CD4-positive, alpha-beta T cell treated with Interleukin-1 beta for 1 hour (primary cell): ENCODE data around the gene NUDT12.

Source experiments
- DNase-seq, 2 donors: peaks; one replicate each; pipeline ENCODE4 v3.0.0-alpha.2; 2020 to 2022

Gene NUDT12

GRCh38 chr5:103562453-103563157 lies at the start of gene NUDT12:
NUDT12 (minus strand) TSS chr5:103562789; CDS start chr5:103560248, 2,541 bp downstream.
- DNase-seq = peak; percentile 7 to 55

- DNase-seq = no peak
These were observed 44.8 kb upstream of the NUDT12 start for GRCh38 chr5:103607346-103607745.

GRCh38 chr5:103605277-103605676 lies 42.7 kb upstream of the NUDT12 start:
- no peak for DNase-seq

- no peak for DNase-seq
These were observed 39.8 kb upstream of the NUDT12 start for GRCh38 chr5:103602438-103602837.

- no peak for DNase-seq
These were observed 38.7 kb upstream of the NUDT12 start for GRCh38 chr5:103601314-103601713.

GRCh38 chr5:103600086-103600485 lies 37.5 kb upstream of the NUDT12 start:
- no peak for DNase-seq

- no peak for DNase-seq
These were observed 36.5 kb upstream of the NUDT12 start for GRCh38 chr5:103598997-103599566.

GRCh38 chr5:103590221-103590620 lies 27.6 kb upstream of the NUDT12 start:
- no peak for DNase-seq

GRCh38 chr5:103589776-103590175 lies 27.2 kb upstream of the NUDT12 start:
- no peak for DNase-seq

- no peak for DNase-seq
These were observed 26.8 kb upstream of the NUDT12 start for GRCh38 chr5:103589357-103589756.

- no peak for DNase-seq
These were observed 24.7 kb upstream of the NUDT12 start for GRCh38 chr5:103587185-103587748.

GRCh38 chr5:103582364-103582763 lies 19.8 kb upstream of the NUDT12 start:
- no peak for DNase-seq

GRCh38 chr5:103573411-103573810 lies 10.8 kb upstream of the NUDT12 start:
- DNase-seq = no peak

- no peak for DNase-seq
These were observed 9.9 kb upstream of the NUDT12 start for GRCh38 chr5:103572454-103572853.

- DNase-seq = no peak
These were observed 9.1 kb upstream of the NUDT12 start for GRCh38 chr5:103571730-103572129.

GRCh38 chr5:103569313-103570060 lies 6.9 kb upstream of the NUDT12 start:
- no peak for DNase-seq

- DNase-seq = no peak
These were observed 3.1 kb upstream of the NUDT12 start for GRCh38 chr5:103565719-103566118.

- DNase-seq = no peak
These were observed 720 bp downstream of the NUDT12 start for GRCh38 chr5:103561685-103562452.

GRCh38 chr5:103560826-103561225 lies 1.8 kb downstream of the NUDT12 start:
- DNase-seq = no peak

GRCh38 chr5:103546858-103547257 lies 15.7 kb downstream of the NUDT12 start:
- DNase-seq = no peak

- DNase-seq = no peak
These were observed 20.1 kb downstream of the NUDT12 start for GRCh38 chr5:103542441-103542840.

- DNase-seq = no peak
These were observed 21.0 kb downstream of the NUDT12 start for GRCh38 chr5:103541569-103541968.

- no peak for DNase-seq
These were observed 21.5 kb downstream of the NUDT12 start for GRCh38 chr5:103541114-103541513.
